Suprapubic skin (tissue), 4 donors: ENCODE measurements around the gene MAML2. TPM values are rescaled to one million over a fixed set of nuclear protein-coding genes. Genes with fewer than 3 reads are reported as not detected.

ENCODE experiments used
- DNase-seq, 2 donors: peaks; one replicate each; pipeline ENCODE4 v3.0.0-alpha.2; 2019; ENCODE audit warnings: low spot score in 2 of 2
- H3K27ac ChIP-seq: fragments of 200-600 bp; sonication (generic); one replicate; pipeline ENCODE4 v1.5.1; 2019
- H3K27me3 ChIP-seq: fragments of 200-600 bp; sonication (generic); one replicate; pipeline ENCODE4 v1.5.1; 2019
- H3K36me3 ChIP-seq: fragments of 200-600 bp; sonication (generic); one replicate; pipeline ENCODE4 v1.5.1; 2019
- H3K4me1 ChIP-seq: fragments of 200-600 bp; sonication (generic); one replicate; pipeline ENCODE4 v1.5.1; 2019
- H3K4me3 ChIP-seq: fragments of 200-600 bp; sonication (generic); one replicate; pipeline ENCODE4 v1.5.1; 2019; ENCODE audit warnings: mild to moderate bottlenecking
- H3K9me3 ChIP-seq: fragments of 200-600 bp; sonication (generic); one replicate; pipeline ENCODE4 v1.5.1; 2019
- CTCF ChIP-seq, 2 donors: fragments of 200-600 bp in 1 of 2; fragments of 450-650 bp in 1 of 2; sonication (generic) in 1 of 2; IDR thresholded peaks; one replicate each; pipeline ENCODE4 v1.5.1; 2016 to 2019; ENCODE audit warnings: antibody characterized with exemption in 2 of 2, mild to moderate bottlenecking in 1 of 2, moderate library complexity in 1 of 2
- EP300 ChIP-seq: sonication (generic); formaldehyde crosslinking; IDR thresholded peaks from one replicate; pipeline ENCODE4 v1.6.1; 2017; ENCODE audit warnings: antibody characterized with exemption
- POLR2A ChIP-seq, 2 donors: fragments of 450-650 bp; IDR thresholded peaks; one replicate each; pipeline ENCODE4 v1.6.1; 2017; ENCODE audit warnings: antibody characterized with exemption in 2 of 2, mild to moderate bottlenecking in 2 of 2, moderate library complexity in 2 of 2
- POLR2AphosphoS5 ChIP-seq, 3 donors: sonication (generic); formaldehyde crosslinking; IDR thresholded peaks; one replicate each; pipeline ENCODE4 v1.6.1; 2017; ENCODE audit warnings: antibody characterized with exemption in 3 of 3
- WGBS: methylation state at CpG from one replicate; pipeline ENCODE4 v1.1.5; 2018; 5-methylcytosine and 5-hydroxymethylcytosine counted together
- total RNA-seq, 4 donors: library from RNA; depleted of rRNA; stranded (reverse); fragments of >200 nt; gene quantifications; one replicate each; pipeline ENCODE4 v1.1.0, GENCODE V29; 2016

Gene MAML2
- total RNA-seq, 4 donors from 2014 or later: 24.9 to 44.4 (median 30.9) TPM

DNA sequence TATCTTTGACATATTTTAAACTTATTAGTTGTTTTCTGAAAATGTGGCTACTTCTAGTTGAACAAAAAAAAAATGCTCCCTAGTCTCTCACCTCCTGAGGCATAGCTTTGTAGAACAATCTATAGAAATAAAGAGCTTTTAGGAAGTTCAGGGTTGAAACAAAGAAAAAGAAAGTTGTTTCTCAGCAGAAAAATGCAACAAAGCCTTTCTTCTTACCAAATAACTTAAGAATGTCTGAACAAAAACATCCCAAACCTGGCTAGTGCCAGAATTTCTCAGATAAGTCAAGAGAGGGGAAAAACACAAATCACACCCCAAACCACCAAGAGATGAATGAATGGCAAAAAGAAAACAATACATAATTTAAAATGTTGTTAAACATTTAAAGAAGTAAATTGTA is 114.1 kb downstream of the MAML2 start:
- Histone ChIP-seq H3K4me1 (peaks cover 51% of the 10 kb centered on the region), H3K9me3 (no peaks in the 10 kb centered on the region), H3K4me3 (no peak overlapping the region), H3K27ac (peak overlapping the region; percentile 80), H3K36me3 (no peaks in the 10 kb centered on the region), H3K27me3 (no peaks in the 10 kb centered on the region)
- no peak for TF ChIP-seq EP300
- no peak for TF ChIP-seq POLR2A (IDR thresholded peaks at IDR 0.05)
- no peak for TF ChIP-seq CTCF (IDR thresholded peaks at IDR 0.05)
- no peak for TF ChIP-seq POLR2AphosphoS5 (IDR thresholded peaks at IDR 0.05)
- no peak for DNase-seq

- peak; percentile 78 to 82 for DNase-seq
- Histone ChIP-seq H3K4me3 (no peak overlapping the region), H3K9me3 (no peaks in the 10 kb centered on the region), H3K4me1 (peaks cover 51% of the 10 kb centered on the region), H3K36me3 (no peaks in the 10 kb centered on the region), H3K27ac (peak overlapping the region; percentile 80), H3K27me3 (no peaks in the 10 kb centered on the region)
- 38% methylated on average over 4 of the region's 4 CpGs for WGBS
- TF ChIP-seq POLR2A (IDR thresholded peaks at IDR 0.05): no peak
- no peak for TF ChIP-seq CTCF (IDR thresholded peaks at IDR 0.05)
- no peak for TF ChIP-seq EP300
- TF ChIP-seq POLR2AphosphoS5 (IDR thresholded peaks at IDR 0.05): no peak
Observed at GRCh38 chr11:96228473-96228891, 114.5 kb downstream of the MAML2 start.

DNA sequence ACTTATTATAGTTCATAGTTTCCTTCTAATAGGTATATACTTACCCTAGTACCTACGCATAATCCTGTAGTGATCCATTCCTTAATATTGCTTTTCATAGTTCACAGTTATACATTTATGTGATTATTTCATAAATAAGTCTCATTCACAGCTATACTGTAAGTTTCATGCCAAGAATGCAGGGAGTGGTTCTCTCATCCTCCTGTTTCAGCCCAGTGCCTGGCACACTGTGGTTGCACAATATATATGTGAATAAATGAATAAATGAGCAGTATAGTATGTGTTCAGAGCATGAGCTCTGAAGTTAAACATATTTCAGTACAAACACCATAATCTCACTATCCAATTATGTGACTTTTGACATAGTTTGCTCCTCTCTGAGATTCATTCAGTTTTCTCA is 115.8 kb downstream of the MAML2 start:
- WGBS: 61% methylated on average over 1 of the region's 1 CpG
- TF ChIP-seq POLR2A (IDR thresholded peaks at IDR 0.05) (no peak), EP300 (no peak), POLR2AphosphoS5 (IDR thresholded peaks at IDR 0.05) (no peak), CTCF (IDR thresholded peaks at IDR 0.05) (no peak)
- no peaks in the 10 kb centered on the region for H3K9me3 ChIP-seq
- peaks cover 54% of the 10 kb centered on the region for H3K4me1 ChIP-seq
- H3K4me3 ChIP-seq: no peak overlapping the region
- peak overlapping the region; percentile 80 for H3K27ac ChIP-seq
- H3K36me3 ChIP-seq: no peaks in the 10 kb centered on the region
- no peak for DNase-seq
- no peaks in the 10 kb centered on the region for H3K27me3 ChIP-seq

DNA sequence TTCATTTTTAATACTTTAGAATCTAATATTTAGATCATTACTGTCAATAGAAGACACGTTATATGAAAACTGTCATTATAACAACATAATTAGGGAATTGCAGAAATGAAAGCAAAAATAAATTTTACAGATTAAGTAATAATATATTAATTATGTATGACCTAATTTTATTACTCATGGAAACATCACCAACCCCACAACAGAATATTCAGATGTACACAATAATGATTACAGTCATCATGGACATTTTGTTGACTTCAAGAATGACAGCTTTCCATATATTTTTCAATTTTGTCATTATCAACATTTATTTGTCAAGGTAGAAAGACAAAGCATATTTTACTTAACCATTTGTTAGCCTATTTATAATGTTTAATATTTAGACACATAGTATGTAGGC is 119.9 kb downstream of the MAML2 start:
- Histone ChIP-seq H3K9me3 (no peaks in the 10 kb centered on the region), H3K27me3 (no peaks in the 10 kb centered on the region), H3K4me1 (peaks cover 63% of the 10 kb centered on the region), H3K27ac (no peak overlapping the region), H3K36me3 (no peaks in the 10 kb centered on the region), H3K4me3 (no peak overlapping the region)
- WGBS: 90% methylated on average over 1 of the region's 1 CpG
- TF ChIP-seq EP300: no peak
- no peak for TF ChIP-seq POLR2A (IDR thresholded peaks at IDR 0.05)
- TF ChIP-seq POLR2AphosphoS5 (IDR thresholded peaks at IDR 0.05): no peak
- TF ChIP-seq CTCF (IDR thresholded peaks at IDR 0.05): no peak
- no peak for DNase-seq

DNA sequence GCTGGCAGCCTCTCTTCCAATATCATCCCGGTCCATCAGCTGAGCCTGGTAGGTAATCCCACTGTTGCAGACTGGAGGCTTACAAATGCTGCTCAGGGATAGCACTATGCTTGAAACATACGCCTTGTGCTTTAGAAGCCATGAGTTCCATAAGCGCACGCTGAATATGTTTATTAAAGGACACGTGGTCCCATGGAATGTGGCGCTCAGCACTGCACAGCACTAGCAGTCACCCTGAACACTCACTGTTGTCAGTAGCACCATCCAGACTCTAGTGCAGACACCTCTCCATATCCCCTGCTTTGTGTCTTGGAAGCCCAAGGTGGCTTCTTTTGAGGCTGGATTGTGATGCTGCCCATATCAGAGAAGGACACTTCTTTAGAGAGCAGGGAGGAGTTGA is 120.9 kb downstream of the MAML2 start:
- H3K4me1 ChIP-seq: peaks cover 53% of the 10 kb centered on the region
- WGBS: 79% methylated on average over 6 of the region's 6 CpGs
- no peak overlapping the region for H3K4me3 ChIP-seq
- DNase-seq: no peak
- H3K36me3 ChIP-seq: no peaks in the 10 kb centered on the region
- peak overlapping the region; percentile 49 for H3K27ac ChIP-seq
- TF ChIP-seq EP300: no peak
- TF ChIP-seq POLR2AphosphoS5 (IDR thresholded peaks at IDR 0.05): no peak
- TF ChIP-seq CTCF (IDR thresholded peaks at IDR 0.05): no peak
- TF ChIP-seq POLR2A (IDR thresholded peaks at IDR 0.05): no peak
- H3K27me3 ChIP-seq: no peaks in the 10 kb centered on the region
- no peaks in the 10 kb centered on the region for H3K9me3 ChIP-seq
